Stimulated activated CD4-positive, alpha-beta T cell treated with anti-CD3 and anti-CD28 coated beads, TNF-alpha, amount 100 ng/mL, for 24 hours (primary cell): ENCODE measurements around the gene ALX4.
A peak's percentile ranks its signal among the peaks of the same experiment; 100 is the strongest.

Source experiments
- DNase-seq, 3 experiments: peaks; one replicate each; pipeline ENCODE4 v3.0.0-alpha.2; 2020; ENCODE audit warnings: low read depth in 3 of 3

The ALX4 gene

DNA sequence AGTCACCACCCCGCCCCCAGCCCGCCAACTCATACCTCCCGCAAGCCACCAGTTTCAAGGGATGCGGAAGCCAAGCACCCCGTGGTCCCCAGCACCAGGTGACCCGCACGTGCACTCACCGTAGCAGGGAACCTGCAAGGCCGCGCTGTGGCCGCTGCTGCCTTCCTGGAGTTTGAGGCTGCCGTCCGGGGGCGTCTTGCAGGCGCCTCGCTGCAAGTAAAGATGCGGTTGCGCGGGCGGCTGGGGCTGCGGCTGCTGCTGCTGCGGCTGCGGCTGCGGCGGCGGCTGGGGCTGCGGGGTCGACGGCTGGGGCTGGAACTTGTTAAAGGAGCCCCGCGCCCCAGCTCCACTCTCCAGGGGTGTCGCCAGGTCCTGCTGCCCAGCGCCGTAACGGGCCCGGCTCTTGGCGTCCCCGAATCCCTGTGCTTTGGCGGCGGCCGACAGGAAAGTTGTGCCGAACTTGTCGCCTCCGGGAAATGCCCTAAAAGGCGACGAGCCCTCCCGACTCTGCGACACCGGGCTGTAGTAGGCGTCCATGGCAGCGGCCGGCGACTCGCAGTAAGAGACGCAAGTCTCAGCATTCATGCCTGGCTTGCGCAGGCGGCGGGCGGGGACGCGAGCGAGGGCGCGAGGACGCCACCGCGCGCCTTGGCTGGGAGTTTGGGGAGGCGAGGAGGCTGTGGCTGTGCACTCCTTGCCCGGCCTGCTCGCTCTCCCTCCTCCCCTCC is at the start of gene ALX4:
TSS of gene ALX4 (minus strand) at position 662 of the 728 bp plus-strand sequence. CDS start at position 585, 77 bp downstream.
- peak in 1 of 3 experiments; percentile 38 for DNase-seq

DNA sequence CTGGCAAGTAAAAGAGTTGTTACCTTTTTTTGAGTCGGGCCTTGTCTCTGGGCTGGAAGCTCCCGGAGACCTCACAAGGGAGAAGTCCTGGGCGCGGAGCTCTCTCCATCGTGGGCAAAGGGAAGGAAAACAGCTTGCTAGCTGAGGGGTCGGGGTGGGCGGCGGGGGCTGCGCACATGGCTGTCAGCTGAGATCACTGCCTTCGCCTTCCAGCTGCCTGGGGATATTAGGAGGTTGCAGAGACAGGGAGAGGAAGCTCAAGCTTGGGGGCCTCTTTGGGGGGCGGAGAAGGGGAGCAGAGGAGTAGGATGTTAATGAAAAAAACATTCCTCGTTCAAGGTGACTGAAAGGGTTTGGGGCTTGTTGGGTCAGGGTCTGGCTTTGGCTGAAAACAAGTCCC is 49.2 kb upstream of the ALX4 start:
- DNase-seq: no peak

DNA sequence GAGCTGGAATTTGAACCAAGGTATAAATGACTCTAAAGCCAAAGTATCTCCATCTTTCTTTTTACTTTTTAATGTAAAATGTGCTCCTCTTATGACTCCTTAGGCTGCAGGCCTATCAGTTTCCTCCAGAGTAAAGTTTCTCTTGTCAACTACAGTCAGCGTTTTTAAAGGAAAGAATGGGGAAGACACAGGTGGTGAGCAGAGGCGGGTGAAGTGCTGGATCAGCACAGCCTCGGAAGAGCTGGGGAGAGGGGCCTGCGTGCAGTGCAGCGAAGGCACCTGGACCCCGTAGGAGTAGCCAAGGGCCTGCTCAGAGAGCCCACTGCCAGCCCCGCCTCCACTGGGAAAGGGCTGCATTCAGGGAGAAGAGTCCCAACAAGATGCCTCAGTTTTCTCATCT is 48.8 kb upstream of the ALX4 start:
- DNase-seq: no peak

DNA sequence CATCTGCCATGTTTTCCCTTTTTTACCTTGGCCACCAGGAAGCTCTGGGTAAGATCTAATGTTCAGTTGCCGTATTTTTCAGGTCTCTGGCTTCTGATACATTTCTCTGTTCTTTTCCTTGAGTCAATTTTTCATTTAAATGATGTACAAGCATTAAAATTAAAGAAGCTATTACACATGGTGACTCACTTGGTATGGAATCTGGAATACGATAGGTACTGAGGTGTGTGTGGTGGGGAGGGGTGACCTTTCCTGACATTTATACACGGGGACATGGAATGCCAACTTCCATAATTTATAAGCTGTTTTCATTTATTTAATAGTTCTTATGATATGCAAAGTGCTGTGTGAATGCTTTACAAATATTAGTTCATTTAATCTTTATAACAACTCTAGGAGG is 47.8 kb upstream of the ALX4 start:
- DNase-seq: no peak

DNA sequence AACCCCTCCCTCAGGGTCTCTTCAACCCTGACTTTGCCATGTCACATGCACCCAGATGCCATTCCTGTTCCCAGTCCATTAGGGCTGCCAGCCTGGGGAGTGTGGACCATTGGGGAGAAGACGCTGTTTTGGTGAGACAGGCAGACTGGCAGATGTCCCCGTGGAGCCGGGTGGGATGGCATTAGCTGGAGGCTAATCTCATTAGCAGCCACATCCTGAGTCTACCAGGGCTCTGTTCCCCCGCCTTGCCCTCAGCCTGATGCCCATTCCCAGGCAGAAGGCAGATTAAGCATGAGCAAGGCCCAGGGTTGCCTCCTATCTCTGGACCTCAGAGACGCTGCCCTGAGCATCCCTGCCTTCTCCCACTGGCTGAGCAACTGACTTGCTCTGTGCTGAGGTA is 46.4 kb upstream of the ALX4 start:
- DNase-seq: no peak

DNA sequence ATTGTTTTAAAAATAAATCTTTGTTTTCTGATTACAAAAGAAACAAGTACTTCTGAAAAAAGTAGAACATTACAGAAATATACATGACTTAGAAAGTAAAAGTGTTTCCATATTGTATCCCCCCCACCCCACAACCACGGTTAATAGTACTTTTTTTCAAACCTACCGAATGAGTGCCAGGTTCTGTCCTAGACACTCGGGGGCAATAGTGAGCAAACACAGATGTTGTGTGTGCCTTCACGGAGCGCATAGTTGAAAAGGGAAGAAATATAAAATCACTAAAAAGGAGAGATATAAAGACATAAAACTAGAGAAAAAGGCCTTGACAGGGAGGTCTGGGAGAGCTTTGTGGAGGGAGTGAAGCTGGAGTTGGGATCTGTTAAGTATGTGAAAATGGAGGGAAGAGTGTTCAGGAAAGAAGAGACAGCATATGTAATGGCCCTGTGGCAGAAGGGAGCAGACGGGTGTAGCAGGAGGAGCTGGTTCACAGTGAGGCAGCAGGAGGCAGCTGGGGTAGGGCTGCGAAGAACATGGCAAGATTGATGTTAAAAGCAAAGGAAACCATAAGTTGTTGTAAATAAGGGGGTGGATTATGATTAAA is 42.1 kb upstream of the ALX4 start:
- DNase-seq: no peak

DNA sequence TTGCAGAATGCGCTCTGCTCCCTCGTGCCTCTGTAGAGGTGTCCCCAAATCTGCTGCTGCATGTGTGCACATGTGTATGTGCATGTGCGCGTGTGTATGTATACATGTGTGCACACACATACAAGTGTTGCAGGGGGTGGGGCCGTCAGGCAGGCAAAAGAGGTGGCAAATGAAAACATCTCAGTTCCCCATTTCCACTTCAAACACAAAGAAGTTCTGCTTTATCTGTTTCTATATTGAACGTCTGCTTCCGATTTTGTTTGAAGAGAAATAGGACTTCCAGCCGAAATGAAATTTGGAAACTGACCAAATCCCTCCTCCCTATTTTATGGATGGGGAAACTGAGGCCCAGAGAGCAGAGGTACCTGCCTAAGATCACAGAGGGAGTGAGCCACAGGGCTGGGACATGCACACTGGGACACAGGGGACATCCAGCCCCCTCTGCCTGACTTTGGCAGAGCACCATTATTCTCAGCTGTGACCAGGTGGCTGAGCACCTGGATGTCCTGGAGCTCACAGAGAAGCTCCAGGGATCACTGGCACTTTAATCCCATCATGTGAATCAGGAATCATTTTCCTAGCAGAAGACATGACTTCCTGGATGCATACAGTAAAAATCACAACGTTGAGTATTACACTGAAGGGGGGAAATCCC is 41.2 kb upstream of the ALX4 start:
- no peak for DNase-seq

DNA sequence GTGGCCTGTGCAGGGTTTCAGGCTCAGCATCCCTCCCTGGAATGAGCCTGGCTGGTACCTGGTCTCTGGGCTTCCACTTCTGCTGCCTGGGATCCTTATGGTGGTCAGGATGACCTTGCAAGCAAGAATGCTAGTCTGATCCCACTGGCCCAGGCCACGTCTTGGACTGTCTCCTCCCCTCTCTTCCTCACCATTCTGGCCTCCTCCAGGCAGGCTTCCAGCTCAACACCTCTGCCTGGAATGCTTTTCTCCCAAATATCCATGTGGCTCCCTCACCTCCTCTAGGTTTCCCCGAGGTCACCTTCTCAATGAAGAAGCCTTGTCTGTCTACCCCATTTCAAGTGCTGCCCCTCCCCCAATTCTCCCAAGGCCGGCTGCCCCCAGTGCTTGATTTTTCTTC is 39.4 kb upstream of the ALX4 start:
- no peak for DNase-seq

DNA sequence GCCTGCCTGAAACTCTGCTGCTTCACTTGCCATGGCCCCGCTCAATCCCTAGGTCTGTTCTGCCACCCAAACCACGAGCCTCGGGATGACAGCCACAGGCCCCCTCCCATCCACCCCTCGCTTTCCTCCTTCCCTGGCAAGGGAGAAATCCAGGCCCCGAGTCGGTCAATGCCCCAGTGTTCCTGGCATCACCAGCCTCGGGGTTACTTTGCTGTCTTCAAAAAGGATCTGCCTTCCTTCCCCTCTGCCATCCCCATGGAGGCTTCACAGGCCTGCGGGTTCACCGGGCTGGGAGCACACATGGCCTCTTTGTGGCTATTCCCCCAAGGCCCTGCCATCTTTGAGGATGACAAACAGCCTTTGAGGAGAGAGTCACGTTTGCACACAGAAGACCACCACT is 38.8 kb upstream of the ALX4 start:
- no peak for DNase-seq

DNA sequence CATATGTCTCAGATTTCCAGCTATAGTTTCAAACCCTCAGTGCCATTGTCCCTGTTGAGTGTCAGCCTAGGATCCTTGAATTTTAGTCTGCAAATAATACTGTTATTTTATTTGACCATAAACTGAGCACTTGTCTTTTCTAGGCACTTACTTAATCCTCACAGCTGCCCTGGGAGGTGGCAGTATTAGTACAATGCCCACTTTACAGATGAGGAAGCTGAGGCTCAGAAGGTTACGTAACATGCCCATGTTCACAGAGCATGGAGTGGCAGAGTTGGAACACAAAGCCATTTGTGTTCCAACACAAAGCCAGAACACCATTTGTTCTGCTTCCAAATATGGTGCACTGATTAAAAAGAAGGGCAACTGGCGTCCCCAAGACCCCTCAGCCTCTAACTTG is 38.2 kb upstream of the ALX4 start:
- no peak for DNase-seq

DNA sequence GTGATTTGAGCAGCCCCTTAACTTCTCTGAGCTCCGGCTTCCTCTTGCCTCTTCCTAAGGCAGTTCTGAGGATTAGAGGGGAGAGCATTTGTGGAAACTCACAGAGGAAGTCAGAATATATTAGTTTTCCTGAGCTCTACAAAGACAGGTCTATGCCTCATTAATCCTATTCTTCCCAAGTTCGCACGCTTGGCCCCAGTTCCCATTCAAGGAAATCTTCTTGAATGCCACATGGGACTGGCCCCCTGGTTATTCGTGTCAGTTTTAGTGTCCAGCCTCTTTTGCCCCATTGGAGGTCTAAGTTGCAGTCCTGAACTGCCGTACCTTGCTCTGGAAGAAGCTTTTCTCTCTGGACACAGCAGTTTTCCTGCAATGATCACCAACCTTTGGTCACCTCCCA is 37.6 kb upstream of the ALX4 start:
- no peak for DNase-seq

DNA sequence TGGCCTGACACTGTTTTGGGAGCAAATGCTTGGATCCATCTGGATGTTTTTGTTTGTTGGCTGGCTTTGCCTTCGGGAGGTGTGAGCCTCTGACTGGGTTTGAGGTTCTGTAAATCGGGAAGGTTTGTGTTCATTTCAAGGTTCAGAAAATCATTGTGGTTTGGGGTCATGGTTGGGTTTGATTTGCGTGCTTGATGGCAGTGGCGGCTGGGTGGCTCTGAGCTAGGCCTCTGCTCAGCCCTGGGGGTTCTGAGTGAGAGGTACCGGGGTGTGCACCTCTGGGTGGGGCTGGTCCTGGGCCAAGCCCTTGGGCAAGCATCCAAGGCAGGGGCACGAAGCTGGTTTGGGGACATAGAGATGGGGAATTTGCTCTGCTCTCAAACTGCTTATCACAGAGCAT is 37.0 kb upstream of the ALX4 start:
- no peak for DNase-seq

DNA sequence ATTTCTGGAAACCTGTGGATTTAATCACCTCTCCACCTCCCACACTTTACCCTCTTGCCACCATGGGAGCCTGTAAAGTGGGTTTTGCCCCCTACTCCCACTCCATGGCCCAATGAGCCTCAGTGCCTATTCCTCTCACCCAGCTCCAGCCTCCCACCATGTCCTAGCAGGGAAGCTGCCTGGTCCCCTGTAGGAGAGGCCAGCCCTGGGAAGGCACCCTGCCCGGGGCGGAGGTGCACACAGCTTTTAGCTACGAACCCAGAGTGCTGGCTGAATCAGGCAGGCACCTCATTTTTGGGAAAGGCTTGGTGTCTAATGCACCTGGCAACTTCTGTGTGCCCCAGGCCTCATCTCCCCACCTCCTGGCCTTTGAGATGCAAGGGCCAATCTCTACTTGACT is 35.8 kb upstream of the ALX4 start:
- DNase-seq: no peak

DNA sequence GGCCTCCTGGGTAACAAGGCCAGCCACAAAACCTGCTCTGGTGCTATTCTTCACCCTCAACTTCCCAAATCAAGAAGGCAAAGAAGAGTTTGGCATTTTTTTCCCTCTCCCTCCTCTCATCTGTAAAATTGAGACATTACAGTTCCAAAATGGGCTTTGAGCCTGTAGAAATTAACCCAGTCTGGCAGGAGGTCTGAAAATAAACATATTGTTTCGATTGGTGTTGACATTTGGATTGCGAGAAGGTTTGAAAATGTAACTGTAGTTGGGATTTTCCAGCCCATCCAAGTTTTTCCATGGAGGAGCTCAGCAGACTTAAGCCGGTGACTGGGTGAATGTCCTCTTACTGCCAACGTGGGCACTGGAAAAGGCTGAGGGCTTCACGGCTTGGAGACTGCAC is 35.0 kb upstream of the ALX4 start:
- DNase-seq: no peak

DNA sequence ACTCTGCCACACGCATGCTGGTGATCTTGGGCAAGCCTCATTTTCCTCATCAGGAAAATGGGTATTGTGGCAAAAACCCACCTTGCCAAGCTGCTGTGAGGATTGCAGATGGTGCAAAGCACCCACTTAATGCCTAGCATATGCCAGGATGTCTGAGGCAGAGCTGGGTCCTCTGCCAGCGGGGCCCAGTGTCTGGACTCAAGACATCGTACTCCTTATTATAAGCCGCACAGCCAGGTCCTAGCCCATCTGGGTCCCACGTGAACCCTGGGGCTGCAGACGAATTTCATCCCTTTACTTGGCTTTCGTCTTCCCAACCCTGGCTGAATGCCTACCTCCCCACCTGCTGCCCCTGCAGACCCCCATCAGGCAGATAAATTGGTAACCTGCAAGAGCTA is 34.5 kb upstream of the ALX4 start:
- no peak for DNase-seq

DNA sequence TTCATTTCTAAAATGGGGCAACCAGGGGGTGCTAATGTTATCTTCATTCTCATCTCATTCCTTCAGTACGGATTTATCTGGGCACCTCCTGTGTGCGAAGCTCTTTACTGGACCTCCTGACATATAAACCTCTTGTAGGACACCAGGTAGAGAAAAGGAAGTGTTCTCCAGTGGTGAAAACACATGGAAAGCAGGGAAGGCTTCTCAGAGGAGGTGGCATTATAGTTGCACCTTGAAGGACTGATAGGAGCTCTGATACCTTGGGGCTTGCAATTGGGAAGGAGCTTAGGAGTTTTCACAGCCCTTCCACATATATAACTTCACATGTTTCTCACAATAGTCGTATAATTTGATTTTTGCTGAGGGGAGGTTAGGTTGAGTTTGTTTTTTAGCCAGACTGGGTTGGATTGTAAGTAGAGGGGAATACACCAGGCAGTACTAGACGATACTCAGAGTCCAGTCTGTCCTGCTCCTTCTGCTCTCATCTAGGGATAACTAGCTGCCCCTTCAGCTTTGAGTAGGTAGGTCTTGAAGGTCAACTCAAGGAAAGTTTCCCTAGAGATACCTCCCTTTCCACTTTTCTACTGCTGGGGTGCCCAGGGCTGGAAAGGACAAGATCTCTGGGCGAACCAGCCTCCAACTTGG is 34.0 kb upstream of the ALX4 start:
- DNase-seq: no peak

DNA sequence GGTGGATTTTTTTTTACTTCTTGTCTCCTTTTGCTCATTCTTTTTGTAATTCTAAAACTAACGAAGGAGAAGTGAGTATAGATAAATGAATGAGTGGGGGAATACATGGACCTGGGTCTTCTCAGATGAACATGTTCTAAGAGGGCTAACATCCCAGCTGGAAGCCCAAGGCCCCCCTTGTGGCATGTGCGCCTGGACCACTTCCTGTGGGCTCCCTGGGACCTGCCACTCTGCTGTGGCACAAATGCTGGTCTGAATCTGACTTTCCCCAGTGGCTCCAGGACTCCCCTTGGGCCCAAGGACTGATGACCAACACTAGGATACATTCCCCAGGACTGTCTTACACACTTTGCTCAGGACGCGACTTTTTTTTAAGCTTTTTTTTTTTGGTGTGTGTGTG is 32.7 kb upstream of the ALX4 start:
- no peak for DNase-seq

DNA sequence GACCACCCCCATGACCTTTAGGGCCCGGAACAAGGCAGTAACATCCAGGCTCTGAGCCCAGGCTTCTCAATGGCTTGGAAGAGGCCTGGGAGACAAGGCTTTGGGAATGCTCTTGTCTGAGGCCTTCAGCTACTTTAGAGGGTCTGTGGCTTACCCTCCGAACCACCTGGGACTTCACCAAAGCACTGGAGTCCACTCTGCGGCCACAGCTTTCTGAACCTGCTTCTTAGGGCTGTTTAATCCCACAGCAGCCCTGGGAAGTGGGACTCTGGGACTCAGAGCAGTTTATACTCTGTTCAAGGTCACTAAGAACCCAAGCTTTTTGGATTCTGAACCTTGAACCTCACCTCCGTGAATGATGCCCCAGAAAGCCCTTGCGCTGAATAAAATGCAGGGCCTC is 30.7 kb upstream of the ALX4 start:
- DNase-seq: no peak

DNA sequence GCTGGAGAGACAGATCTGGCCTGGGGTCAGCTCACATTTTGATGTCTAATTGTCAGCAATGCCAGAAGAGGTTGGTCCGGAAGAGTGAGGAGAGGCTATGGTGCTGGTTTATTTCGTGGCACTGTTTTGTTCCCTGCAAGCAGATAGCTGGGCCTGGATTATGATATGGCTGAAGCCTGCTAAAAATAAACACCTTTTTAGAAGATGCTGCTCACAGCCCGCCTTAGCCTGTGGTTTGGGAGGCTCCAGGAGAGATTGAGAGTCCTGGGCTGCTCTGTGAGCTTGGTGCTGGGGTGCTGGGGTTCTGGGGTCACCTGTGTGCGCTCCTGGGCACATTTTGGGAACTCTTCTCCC is 29.6 kb upstream of the ALX4 start:
- no peak for DNase-seq

DNA sequence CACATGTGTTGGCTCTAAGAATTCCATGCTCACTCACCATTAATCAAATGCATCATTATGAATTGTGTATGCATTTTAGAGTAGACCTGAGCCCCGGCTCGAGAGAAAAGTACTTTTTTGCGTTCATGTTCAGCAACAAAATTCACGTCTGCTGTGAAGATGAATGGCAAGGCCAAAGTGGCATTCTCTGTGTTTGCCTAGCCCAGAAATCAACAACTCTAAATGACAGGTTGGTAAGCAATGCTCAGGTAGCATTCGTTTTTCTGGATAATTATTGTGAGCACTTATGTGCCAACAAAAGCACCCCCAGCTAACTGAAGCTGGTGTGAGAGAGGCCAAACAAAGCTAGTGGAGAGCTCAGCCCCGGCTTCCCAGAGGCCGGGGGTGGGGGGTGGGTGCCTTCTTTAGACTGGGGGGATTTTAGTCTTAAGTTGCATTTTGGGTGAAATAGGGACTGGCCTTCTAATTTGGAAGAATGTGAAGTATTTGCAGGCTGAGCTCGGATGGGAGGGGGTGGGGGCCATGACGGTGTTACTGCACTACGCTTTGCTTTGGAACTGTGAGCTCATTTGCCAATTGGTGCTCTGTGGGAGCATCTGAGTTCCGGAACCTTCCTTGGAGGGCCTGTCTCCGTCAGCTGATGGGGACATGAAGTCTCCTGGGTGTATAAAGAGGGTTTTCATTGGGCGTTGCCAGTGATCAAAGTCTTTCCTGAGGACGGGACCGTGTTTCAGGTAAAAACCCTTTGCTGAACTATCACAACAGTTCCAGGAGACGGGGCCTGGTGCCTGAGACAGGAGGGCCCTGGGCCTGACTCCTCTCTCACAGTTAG is 29.0 kb upstream of the ALX4 start:
- no peak for DNase-seq

DNA sequence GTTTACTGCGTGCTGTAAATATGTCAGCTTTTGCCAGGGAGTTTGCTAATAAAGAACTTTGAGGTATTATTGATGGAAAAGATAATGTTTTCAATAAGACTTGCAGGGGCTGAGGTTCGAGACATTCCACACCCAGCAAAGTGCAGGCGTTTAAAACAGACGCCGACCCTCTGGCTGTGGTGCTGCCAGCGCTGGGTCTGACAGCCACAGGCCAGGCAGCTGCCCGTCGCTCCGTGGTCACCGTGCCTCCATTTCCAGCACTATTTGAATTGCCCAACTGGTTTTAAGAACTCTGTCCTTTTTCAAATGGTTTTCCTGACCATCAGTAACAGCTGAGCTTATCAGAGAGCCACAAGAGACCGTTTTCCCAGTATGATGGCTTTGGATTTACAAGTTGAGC is 28.1 kb upstream of the ALX4 start:
- DNase-seq: no peak

DNA sequence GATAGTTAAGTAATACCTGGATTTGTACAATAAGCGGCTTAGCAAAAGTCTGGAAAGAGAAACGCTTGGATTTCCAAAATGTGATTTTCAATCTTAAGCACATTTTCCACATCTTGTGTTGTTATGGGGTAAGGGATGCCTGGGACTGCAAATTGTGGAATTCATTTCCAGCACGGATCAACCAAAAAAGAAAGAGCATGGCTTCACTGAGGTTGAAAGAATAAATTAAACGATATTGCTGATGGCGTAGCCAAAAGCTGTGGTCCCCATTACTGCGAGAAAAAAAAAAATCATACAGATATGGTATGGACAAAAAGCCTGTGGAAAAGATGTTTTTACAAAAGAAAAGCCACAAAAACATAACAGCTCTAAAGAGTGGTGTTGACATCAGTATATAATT is 26.0 kb upstream of the ALX4 start:
- no peak for DNase-seq
